Measurements from ENCODE around the gene MAP3K4.

MAP3K4 gene

GRCh38 chr6:161142957-161143296 is 151.4 kb downstream of the MAP3K4 start:
- no peak for DNase-seq (ENCODE audit: low read depth, low spot score)

- no peak for DNase-seq (ENCODE audit: low read depth, low spot score)
Measured at GRCh38 chr6:161143663-161144430, 152.3 kb downstream of the MAP3K4 start.

- no peak for DNase-seq (ENCODE audit: low read depth, low spot score)
Measured at GRCh38 chr6:161150136-161150535, 158.6 kb downstream of the MAP3K4 start.

GRCh38 chr6:161150566-161150965 is 159.0 kb downstream of the MAP3K4 start:
- DNase-seq (ENCODE audit: low read depth, low spot score): no peak

GRCh38 chr6:161151059-161151645 is 159.6 kb downstream of the MAP3K4 start:
- DNase-seq (ENCODE audit: low read depth, low spot score): no peak

GRCh38 chr6:161151660-161152526 is 160.3 kb downstream of the MAP3K4 start:
- DNase-seq (ENCODE audit: low read depth, low spot score): no peak

- DNase-seq (ENCODE audit: low read depth, low spot score): no peak
Measured at GRCh38 chr6:161152527-161152862, 160.9 kb downstream of the MAP3K4 start.

GRCh38 chr6:161152907-161153662 is 161.5 kb downstream of the MAP3K4 start:
- DNase-seq (ENCODE audit: low read depth, low spot score): no peak

- DNase-seq (ENCODE audit: low read depth, low spot score): no peak
Measured at GRCh38 chr6:161153725-161154124, 162.2 kb downstream of the MAP3K4 start.

GRCh38 chr6:161154796-161155335 is 163.3 kb downstream of the MAP3K4 start:
- DNase-seq (ENCODE audit: low read depth, low spot score): no peak

GRCh38 chr6:161161121-161161520 is 169.6 kb downstream of the MAP3K4 start:
- DNase-seq (ENCODE audit: low read depth, low spot score): no peak

GRCh38 chr6:161161889-161162624 is 170.5 kb downstream of the MAP3K4 start:
- no peak for DNase-seq (ENCODE audit: low read depth, low spot score)

- DNase-seq (ENCODE audit: low read depth, low spot score): no peak
Measured at GRCh38 chr6:161162722-161163121, 171.2 kb downstream of the MAP3K4 start.

- no peak for DNase-seq (ENCODE audit: low read depth, low spot score)
Measured at GRCh38 chr6:161163466-161164181, 172.1 kb downstream of the MAP3K4 start.

- DNase-seq (ENCODE audit: low read depth, low spot score): no peak
Measured at GRCh38 chr6:161164182-161164625, 172.6 kb downstream of the MAP3K4 start.

GRCh38 chr6:161166176-161166575 is 174.6 kb downstream of the MAP3K4 start:
- no peak for DNase-seq (ENCODE audit: low read depth, low spot score)

- no peak for DNase-seq (ENCODE audit: low read depth, low spot score)
Measured at GRCh38 chr6:161166677-161167076, 175.1 kb downstream of the MAP3K4 start.
